KOPT-K1 (cell line): Measurements from ENCODE around the gene PLXNA2.

Experiments used
- H3K27ac ChIP-seq: fragments of 200-600 bp; sonication (generic); 2 replicates; pipeline ENCODE4 v1.5.1; 2016; ENCODE audit warnings: antibody characterized with exemption, mild to moderate bottlenecking, low read depth, low read length; ENCODE audit not compliant: poor library complexity, severe bottlenecking
- H3K36me3 ChIP-seq: fragments of 200-600 bp; sonication (generic); 2 replicates; pipeline ENCODE4 v1.5.1; 2017; ENCODE audit warnings: antibody characterized with exemption, mild to moderate bottlenecking, low read length, moderate library complexity; ENCODE audit not compliant: insufficient read depth
- H3K9me3 ChIP-seq: fragments of 200-600 bp; sonication (generic); 2 replicates; pipeline ENCODE4 v1.5.1; 2017; ENCODE audit warnings: antibody characterized with exemption, low read length, mild to moderate bottlenecking; ENCODE audit not compliant: insufficient read depth, poor library complexity, severe bottlenecking

Gene PLXNA2

DNA sequence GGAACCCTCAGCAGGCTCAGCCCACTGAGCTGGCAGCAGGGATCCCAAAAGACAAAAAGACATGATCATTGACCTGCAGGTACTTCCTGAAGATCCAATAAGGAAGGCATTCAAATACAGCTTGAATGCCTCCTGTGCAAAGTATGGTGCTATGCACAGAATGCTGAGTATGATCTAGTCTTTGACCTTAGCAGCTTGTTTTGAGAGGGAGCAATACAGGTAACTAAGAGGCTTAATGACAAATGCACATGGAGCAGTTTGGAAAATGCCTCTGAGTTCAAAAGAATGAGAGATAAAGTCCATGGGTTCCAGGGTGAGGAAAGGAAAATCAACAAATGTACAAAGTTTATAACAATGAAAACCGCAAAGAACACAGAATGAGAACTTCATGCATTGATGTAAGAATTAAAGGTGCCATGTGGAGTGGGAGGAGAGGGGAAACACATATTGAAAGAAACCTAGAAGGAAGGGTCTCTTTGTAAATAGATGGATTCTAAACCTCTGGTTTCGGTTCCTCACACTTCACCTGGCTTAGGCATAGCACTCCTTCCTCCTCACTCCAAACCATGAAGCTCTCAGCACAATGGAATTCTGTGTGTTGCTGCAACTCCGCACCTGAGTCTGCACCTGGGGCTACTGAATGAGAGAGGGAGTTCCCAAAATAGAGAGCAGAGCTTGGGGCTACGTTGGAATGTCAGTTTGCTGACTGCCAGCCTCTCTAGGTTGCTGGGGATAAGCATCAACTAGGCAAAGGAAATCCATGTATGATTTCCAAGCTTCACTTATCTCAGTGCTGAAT lies 77.6 kb downstream of the PLXNA2 start:
- Histone ChIP-seq H3K27ac (no peak overlapping the region), H3K9me3 (no peaks in the 10 kb centered on the region), H3K36me3 (no peaks in the 10 kb centered on the region)

DNA sequence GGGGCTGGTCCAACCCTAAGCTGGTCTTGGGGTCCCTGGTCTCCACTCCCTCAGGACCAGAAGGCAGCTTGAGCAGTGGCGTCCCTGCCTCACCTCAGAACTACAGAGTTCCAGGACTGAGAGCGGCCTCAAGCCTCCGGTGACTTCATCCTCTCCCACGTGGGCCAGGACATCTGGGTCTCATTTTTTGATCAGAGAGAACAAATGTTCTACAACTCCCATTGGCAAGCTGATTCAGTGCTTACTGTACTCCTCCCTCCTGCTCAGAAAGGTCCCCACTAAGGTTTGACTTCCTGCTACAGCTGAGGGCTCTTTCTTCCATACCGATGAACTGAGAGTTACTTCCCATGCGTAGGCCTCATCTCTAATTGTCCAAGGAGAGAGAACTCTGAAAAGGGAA lies 78.5 kb downstream of the PLXNA2 start:
- Histone ChIP-seq H3K36me3 (no peaks in the 10 kb centered on the region), H3K27ac (no peak overlapping the region), H3K9me3 (no peaks in the 10 kb centered on the region)

DNA sequence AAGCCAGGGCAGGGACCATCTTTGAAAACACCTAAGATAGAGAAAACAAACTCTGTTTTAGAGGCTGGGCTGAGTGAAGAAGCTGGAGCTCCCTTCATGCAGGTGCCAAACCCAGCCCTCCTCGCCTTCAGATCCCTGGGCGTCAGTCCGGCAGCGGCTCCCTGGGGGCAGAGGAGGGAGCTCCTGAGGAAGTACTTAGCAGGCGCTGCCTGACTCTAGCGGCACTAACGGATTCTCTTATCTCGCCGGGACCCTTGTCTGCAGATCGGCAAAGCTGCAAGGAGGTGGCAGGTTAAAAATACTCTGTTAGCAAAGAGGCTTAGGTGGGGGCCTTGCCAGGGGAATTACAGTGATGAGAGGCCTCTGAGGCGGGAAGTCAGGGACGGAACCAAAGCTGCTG lies 79.6 kb downstream of the PLXNA2 start:
- Histone ChIP-seq H3K9me3 (no peaks in the 10 kb centered on the region), H3K27ac (no peak overlapping the region), H3K36me3 (no peaks in the 10 kb centered on the region)

DNA sequence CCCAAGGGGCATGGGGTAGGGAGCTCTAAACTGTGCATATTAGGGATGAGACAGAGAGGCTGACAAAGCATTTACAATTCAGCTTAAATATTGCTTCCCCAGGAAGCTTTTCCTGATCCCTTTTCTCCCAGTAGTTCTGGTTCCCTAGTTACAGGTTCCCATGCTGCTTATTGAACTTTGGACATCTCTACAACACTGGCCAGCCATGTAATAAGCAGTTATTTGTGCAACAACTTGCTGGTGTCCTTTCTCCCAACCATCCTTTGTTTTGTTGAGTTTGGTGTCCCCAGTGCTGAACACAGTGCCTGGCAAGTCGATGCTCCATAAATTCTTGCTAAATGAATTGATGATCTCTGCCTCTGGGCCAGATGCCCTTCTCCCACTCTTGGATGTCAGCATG lies 80.6 kb downstream of the PLXNA2 start:
- H3K9me3 ChIP-seq: no peaks in the 10 kb centered on the region
- no peak overlapping the region for H3K27ac ChIP-seq
- H3K36me3 ChIP-seq: no peaks in the 10 kb centered on the region

DNA sequence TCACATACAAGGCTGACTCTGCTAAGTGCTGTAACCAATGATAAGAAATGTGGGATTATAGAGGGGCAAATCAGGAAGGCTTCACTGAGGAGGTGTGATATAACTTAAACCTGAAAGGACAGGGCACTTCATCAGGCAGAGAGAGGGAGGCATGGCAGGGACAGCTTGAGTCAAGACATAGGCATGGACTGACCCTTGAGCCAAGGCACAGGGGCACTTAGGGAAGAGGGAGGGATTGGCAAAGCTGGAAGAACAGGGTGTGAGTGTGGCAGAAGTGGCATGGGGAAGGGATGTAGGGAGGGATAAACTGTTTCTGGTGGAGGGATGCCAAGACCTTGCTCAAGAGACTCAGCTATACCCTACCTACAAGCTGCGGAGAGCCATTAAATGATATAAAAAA lies 81.3 kb downstream of the PLXNA2 start:
- Histone ChIP-seq H3K9me3 (no peaks in the 10 kb centered on the region), H3K36me3 (no peaks in the 10 kb centered on the region), H3K27ac (no peak overlapping the region)

DNA sequence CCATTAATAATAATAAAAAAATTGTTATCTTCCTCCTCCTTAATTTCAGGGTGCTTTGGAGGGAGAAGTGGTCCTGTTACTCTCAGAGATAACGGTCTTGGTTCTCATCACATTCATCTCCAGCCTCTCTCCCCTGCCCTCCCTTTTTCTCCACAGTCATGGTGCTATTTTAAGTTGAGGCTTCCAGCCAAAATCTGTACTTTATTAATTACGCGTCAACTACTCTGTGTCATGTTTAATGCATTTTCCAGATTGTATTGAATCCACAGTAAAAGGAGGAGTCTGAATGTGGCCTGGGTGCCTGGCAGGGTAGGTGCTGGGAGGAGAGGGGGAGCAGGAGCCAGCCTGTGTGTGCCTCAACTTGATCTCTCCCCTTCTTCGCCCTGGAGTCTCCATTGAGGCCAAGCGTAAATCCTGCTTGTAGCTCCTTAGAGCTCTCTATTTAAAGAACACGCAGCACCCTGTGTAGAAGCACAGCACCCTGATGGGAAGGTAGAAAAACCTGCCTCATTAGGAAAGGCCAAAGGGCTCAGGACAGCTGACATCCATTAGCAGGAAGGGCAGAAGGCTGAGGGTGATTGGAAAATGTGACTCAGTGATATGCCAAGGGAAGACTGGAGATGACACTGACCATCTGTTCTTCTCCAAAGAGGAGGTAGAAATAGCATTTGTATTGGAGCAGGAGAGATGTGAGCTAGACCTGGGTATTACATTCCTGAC lies 82.4 kb downstream of the PLXNA2 start:
- Histone ChIP-seq H3K36me3 (no peaks in the 10 kb centered on the region), H3K27ac (no peak overlapping the region), H3K9me3 (no peaks in the 10 kb centered on the region)

DNA sequence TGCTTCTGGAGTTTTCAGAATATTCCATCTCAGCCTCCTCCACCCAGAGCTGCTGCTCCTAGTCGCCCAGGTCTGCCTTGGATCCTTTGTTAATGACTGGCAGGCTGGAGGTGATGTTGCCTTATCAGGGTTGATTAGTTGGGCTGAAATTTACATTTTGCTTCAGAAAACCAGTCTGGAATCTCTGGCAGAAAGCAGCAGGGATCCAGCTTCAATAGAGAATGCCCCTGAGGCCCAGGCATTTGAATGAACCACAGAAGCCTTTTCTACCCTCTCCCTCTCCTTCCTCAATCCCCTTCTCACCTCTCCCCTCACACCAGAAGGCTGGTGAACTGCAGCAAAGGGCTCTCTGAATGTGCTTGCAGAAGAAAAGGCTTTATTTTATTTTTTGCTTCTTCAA lies 83.2 kb downstream of the PLXNA2 start:
- Histone ChIP-seq H3K9me3 (no peaks in the 10 kb centered on the region), H3K27ac (no peak overlapping the region), H3K36me3 (no peaks in the 10 kb centered on the region)

DNA sequence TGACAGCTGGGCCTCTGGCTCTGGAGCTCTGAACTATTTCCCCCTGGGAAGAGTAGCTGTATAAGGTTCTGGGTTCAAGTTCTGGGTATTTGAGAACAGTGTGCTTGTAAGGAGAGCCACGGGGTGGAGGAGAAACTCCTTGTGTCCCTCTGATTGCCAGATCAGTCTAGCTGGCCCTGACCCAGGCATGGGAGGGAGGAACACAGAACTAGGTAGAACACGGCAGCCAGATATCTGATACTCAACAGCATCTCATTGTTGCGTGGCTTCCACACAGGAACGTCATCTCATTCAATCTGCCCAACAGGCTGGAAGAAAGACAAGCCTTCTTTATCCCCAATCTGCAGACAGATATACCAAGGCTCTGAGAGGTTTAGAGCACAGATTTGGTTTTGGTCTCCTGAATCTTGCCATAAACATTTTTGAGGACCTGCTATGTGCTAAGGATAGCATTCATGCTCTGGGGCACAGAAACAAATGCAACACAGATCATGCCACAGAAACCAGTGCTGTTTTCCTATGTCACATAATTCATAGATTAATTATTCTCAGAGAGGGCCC lies 83.8 kb downstream of the PLXNA2 start:
- Histone ChIP-seq H3K9me3 (no peaks in the 10 kb centered on the region), H3K27ac (no peak overlapping the region), H3K36me3 (no peaks in the 10 kb centered on the region)

DNA sequence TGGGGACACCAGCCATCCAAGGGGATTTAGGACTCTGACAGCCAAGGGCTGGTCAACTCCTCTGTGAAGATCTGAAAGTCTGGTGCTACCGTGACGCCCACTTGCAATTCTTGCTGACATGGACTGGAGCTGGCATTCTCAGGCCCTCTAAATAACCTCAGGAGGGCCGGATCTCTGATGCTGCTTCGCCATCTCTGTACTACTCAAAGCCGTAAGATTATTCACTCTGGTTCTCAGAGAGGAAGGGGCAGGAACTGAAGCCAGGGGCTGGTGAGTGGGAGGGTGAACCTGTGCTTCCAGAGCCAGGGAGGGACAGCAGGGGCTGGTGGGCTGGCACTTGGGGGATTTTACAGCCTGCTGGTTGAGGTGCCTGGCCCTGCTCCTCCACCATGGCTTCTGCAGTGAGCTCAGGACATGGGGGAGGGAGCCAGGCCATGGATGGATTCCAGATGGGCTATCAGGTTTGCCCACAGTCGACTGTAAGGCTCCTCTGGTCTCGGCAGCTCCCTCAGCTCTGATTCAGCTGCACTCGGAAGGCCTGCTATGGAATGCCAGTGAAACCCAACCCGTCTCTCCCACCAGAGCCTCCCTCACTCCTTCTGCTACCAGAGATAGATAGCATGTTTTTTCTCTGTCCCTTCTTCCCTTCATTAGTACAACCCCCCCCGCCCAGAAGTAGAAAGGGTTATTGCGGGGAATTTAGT lies 84.5 kb downstream of the PLXNA2 start:
- no peaks in the 10 kb centered on the region for H3K9me3 ChIP-seq
- H3K36me3 ChIP-seq: no peaks in the 10 kb centered on the region
- H3K27ac ChIP-seq: no peak overlapping the region

DNA sequence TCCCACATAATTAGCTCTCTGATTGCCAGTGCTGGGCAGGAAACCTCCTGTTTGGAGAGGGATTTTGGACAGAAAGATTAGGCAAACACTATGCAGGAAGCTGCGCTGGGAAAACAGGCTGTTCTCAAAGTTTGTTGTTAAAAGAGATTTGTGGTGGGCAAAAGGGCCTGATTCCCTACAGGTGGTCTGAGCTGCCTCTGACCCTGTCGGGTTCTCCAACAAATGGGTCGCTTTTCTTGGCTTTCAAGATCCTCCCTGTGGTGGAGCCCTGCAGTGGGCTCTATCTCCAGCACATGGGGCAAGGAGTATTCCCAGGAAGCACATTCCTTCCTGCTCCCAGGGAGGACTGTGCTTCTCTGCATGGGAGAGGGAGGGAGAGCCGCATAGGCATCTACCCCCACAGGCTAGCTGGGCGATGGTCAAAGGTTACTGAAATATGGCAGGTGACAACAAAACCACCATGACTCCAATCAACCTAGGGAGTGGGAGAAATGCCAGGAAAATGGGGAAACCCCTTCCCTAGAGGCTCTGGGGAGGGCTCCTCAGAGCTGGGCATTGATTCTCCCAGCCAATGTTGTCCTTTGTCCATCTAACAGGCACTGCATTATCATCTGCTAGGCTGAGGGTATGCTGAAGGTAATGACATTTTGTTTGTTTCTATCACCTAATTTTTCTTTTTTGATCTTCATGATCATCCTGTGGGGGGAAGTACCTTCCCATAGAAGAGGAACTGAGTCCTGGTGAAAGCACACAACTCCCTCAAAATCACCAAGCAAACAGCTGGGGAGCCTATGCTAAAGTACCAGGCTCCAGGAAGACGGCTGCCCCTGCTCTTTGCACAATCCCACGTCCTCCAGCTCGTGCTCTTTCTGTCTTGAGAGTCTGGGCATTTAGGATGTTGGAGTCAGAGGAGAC lies 85.3 kb downstream of the PLXNA2 start:
- Histone ChIP-seq H3K9me3 (no peaks in the 10 kb centered on the region), H3K36me3 (no peaks in the 10 kb centered on the region), H3K27ac (no peak overlapping the region)

DNA sequence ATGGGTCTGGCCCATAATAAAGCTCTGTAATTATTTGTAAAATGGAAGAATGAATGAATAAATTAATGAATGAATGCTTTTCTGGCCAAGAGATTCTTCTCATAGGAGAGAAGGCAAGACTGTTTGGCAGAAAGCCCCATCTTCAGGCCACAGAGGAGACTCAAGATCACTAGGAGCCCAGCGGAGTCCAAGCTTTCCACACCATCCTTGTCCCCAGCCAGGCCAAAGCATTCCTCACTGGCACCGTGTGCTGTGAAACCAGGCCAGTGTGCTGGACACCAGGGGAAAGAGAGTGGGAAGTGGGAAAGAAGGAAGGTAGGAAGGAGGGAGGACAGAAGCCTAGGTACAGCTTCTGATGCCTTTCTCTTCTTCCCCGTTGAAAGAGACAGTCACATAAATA lies 86.4 kb downstream of the PLXNA2 start:
- Histone ChIP-seq H3K36me3 (no peaks in the 10 kb centered on the region), H3K27ac (no peak overlapping the region), H3K9me3 (no peaks in the 10 kb centered on the region)

DNA sequence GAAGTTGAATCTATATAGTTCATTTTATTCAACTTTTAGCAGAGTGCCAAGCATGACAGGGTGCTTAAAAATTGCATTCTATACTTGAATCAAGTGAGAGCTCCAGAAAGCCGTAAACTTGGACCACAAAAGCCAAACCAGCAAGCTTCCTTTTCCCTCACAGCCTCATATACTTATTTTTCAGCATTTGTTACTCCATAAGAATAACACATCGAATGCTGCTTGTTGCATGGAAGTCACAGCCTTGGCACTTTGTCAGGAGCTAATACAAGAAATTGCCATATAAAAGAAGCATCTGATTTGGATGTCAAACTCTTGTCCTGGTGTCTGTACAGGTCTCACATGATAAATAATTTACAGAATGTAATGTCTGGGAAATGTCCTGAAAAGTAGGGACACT lies 87.4 kb downstream of the PLXNA2 start:
- Histone ChIP-seq H3K27ac (no peak overlapping the region), H3K36me3 (no peaks in the 10 kb centered on the region), H3K9me3 (no peaks in the 10 kb centered on the region)

DNA sequence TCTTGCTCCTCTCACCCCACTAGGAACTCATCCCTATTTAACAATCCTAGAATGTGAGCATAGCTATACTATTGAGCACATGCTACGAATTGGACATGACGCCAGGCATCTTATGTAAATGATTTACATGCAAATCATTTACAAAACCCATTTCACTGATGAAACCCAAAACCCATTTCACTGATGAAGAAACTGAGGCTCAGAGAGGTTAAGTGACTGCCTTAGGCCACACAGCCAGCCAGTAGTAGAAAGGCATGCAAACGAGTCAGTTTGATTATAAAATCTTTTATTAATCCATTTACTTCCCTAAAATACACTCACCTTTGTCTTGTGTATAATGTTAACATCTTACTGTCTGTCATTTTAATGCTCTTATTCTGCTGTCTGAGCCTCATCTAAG lies 87.9 kb downstream of the PLXNA2 start:
- H3K36me3 ChIP-seq: no peaks in the 10 kb centered on the region

More for the DNA sequence above, 87.9 kb downstream of the PLXNA2 start:
- no peak overlapping the region for H3K27ac ChIP-seq
- no peaks in the 10 kb centered on the region for H3K9me3 ChIP-seq
